HCT116 (cell line): ENCODE data around the gene FBXO7. TPM values are rescaled to one million over a fixed set of nuclear protein-coding genes. Genes with fewer than 3 reads are reported as not detected.
A peak's percentile ranks its signal among the peaks of the same experiment; 100 is the strongest.

ENCODE experiments used
- ATAC-seq: fragments of 200-7000 bp; cut with Tn5 transposase; 2 replicates; pipeline ENCODE4 v1.9.1; 2020; ENCODE audit warnings: mild to moderate bottlenecking, moderate library complexity
- BruUV-seq: library from RNA; stranded (reverse); fragments of 400-500 nt; replicated peaks from 2 replicates; lab custom pipeline; 2021; lab: Mats Ljungman, UMichigan
- CTCF ChIA-PET: fragments of 300-600 bp; sonication (Branson Sonifier 250); formaldehyde crosslinking; loops from one replicate; lab custom pipeline; 2021; ENCODE audit warnings: antibody characterized with exemption; lab: Charles Lee
- POLR2A ChIA-PET: fragments of 300-600, 350-600 bp; sonication (Branson Sonifier 250); formaldehyde crosslinking; loops from one replicate; lab custom pipeline; 2021; ENCODE audit warnings: antibody characterized with exemption; lab: Charles Lee
- RAD21 ChIA-PET, 2 experiments: fragments of 300-600 bp; sonication (Branson Sonifier 250); formaldehyde crosslinking; loops; one replicate each; lab custom pipeline; 2023; ENCODE audit warnings: low total read pairs in 2 of 2; ENCODE audit not compliant: uncharacterized antibody in 2 of 2, unreplicated experiment in 2 of 2, low non-redundant PET in 1 of 2; lab: Charles Lee
- DNase-seq: peaks from one replicate; pipeline ENCODE4 v3.0.0-alpha.2; 2010; ENCODE audit warnings: low read depth, low spot score
- H2AFZ ChIP-seq: fragments of 200-600 bp; shearing (Covaris generic), sonication (generic); 2 replicates; pipeline ENCODE4 v1.6.1; 2017; ENCODE audit warnings: low read depth, mixed run types, mixed read lengths, antibody characterized with exemption, low read length; ENCODE audit not compliant: poor library complexity, severe bottlenecking
- H3K27ac ChIP-seq: 2 replicates; pipeline ENCODE4 v1.5.1; 2012; ENCODE audit warnings: low read depth, low read length
- H3K27me3 ChIP-seq: fragments of 200-600 bp; sonication (generic); 2 replicates; pipeline ENCODE4 v1.6.1; 2016; ENCODE audit warnings: mixed run types, low read length, mixed read lengths; ENCODE audit not compliant: insufficient read depth
- H3K36me3 ChIP-seq, 2 experiments: fragments of 200-500 bp in 1 of 2; fragments of 200-600 bp in 1 of 2; sonication (Bioruptor generic) in 1 of 2; sonication (generic) in 1 of 2; 2 replicates each; pipeline versions ENCODE4 v1.5.1 to v1.6.1; 2014 to 2016; ENCODE audit warnings: low read length in 2 of 2, inconsistent platforms in 1 of 2, mixed read lengths in 1 of 2, mixed run types in 1 of 2; ENCODE audit not compliant: insufficient read depth in 2 of 2, control insufficient read depth in 1 of 2
- H3K4me1 ChIP-seq, 2 experiments: fragments of 200-600 bp in 1 of 2; sonication (generic) in 1 of 2; 2 replicates each; pipeline versions ENCODE4 v1.5.1 to v1.6.1; 2012 to 2017; ENCODE audit warnings: low read length in 2 of 2, inconsistent platforms in 1 of 2, mild to moderate bottlenecking in 1 of 2, mixed read lengths in 1 of 2, mixed run types in 1 of 2, moderate library complexity in 1 of 2; ENCODE audit not compliant: insufficient read depth in 2 of 2, control insufficient read depth in 1 of 2
- H3K4me2 ChIP-seq: fragments of 200-600 bp; sonication (generic); 2 replicates; pipeline ENCODE4 v1.6.1; 2017; ENCODE audit warnings: mixed run types, low read length, mixed read lengths
- H3K4me3 ChIP-seq, 2 experiments: fragments of 200-600 bp in 1 of 2; sonication (generic) in 1 of 2; replicated peaks in 1 of 2; 2 replicates each; pipeline ENCODE4 v1.5.1; 2011 to 2016; ENCODE audit warnings: low read length in 2 of 2, control low read depth in 1 of 2, low read depth in 1 of 2, mild to moderate bottlenecking in 1 of 2, mixed read lengths in 1 of 2, mixed run types in 1 of 2
- H3K79me2 ChIP-seq: fragments of 200-600 bp; sonication (generic); 2 replicates; pipeline ENCODE4 v1.6.1; 2017; ENCODE audit warnings: mild to moderate bottlenecking, mixed run types, low read length, moderate library complexity, mixed read lengths; ENCODE audit not compliant: insufficient read depth
- H3K9ac ChIP-seq: fragments of 200-600 bp; sonication (generic); 2 replicates; pipeline ENCODE4 v1.6.1; 2016; ENCODE audit warnings: low read length, mixed read lengths
- H3K9me2 ChIP-seq: fragments of 200-600 bp; sonication (generic), shearing (Covaris generic); 2 replicates; pipeline ENCODE4 v1.6.1; 2017; ENCODE audit warnings: mixed run types, mild to moderate bottlenecking, moderate library complexity; ENCODE audit not compliant: insufficient read depth
- H3K9me3 ChIP-seq, 2 experiments: fragments of 200-500 bp in 1 of 2; fragments of 200-600 bp in 1 of 2; sonication (Bioruptor generic) in 1 of 2; sonication (generic) in 1 of 2; 2 replicates each; pipeline ENCODE4 v1.6.1; 2014 to 2017; ENCODE audit warnings: low read length in 2 of 2, mixed read lengths in 2 of 2, inconsistent platforms in 1 of 2, low read depth in 1 of 2, mild to moderate bottlenecking in 1 of 2, mixed run types in 1 of 2, moderate library complexity in 1 of 2; ENCODE audit not compliant: control insufficient read depth in 1 of 2, insufficient read depth in 1 of 2
- H4K20me1 ChIP-seq: fragments of 200-600 bp; sonication (generic), shearing (Covaris generic); 2 replicates; pipeline ENCODE4 v1.6.1; 2017; ENCODE audit warnings: mixed run types, mild to moderate bottlenecking, moderate library complexity; ENCODE audit not compliant: insufficient read depth
- CBX3 ChIP-seq: IDR thresholded peaks from 2 replicates; pipeline ENCODE4 v1.6.1; 2012; ENCODE audit warnings: low read depth
- CEBPB ChIP-seq: IDR thresholded peaks from 2 replicates; pipeline ENCODE4 v1.6.1; 2012; ENCODE audit warnings: low read depth
- CTCF ChIP-seq, 3 experiments: fragments of 200-600 bp in 1 of 3; sonication (generic) in 1 of 3; IDR thresholded peaks in 2 of 3; conservative IDR thresholded peaks in 1 of 3; 2 replicates each; pipeline ENCODE4 v1.5.1; 2012 to 2017; ENCODE audit warnings: low read depth in 2 of 3, low read length in 2 of 3, antibody characterized with exemption in 1 of 3, borderline replicate concordance in 1 of 3, control low read depth in 1 of 3, mild to moderate bottlenecking in 1 of 3, mixed read lengths in 1 of 3, mixed run types in 1 of 3, moderate library complexity in 1 of 3; ENCODE audit not compliant: insufficient read depth in 1 of 3
- ELF1 ChIP-seq: IDR thresholded peaks from 2 replicates; pipeline ENCODE4 v1.6.1; 2012; ENCODE audit warnings: low read depth, borderline replicate concordance
- EZH2 ChIP-seq: fragments of 200-600 bp; sonication (generic); IDR thresholded peaks from 2 replicates; pipeline ENCODE4 v1.6.1; 2017; ENCODE audit warnings: antibody characterized with exemption, mixed run types
- JUND ChIP-seq: IDR thresholded peaks from 2 replicates; pipeline ENCODE4 v1.6.1; 2012
- POLR2A ChIP-seq: IDR thresholded peaks from 2 replicates; pipeline ENCODE4 v1.7.0; 2011; ENCODE audit warnings: borderline replicate concordance; ENCODE audit not compliant: insufficient read depth, insufficient read length; ENCODE audit errors: extremely low read depth
- RAD21 ChIP-seq: IDR thresholded peaks from 2 replicates; pipeline ENCODE4 v1.6.1; 2012; ENCODE audit warnings: low read depth, mild to moderate bottlenecking
- SP1 ChIP-seq: IDR thresholded peaks from 2 replicates; pipeline ENCODE4 v1.6.1; 2012; ENCODE audit warnings: low read depth
- SRF ChIP-seq: IDR thresholded peaks from 2 replicates; pipeline ENCODE4 v1.6.1; 2012; ENCODE audit warnings: low read depth
- TCF7L2 ChIP-seq: IDR thresholded peaks from 2 replicates; pipeline ENCODE4 v1.7.0; 2011; ENCODE audit warnings: borderline replicate concordance, inconsistent platforms; ENCODE audit not compliant: insufficient read depth, insufficient read length; ENCODE audit errors: extremely low read depth
- YY1 ChIP-seq: IDR thresholded peaks from 2 replicates; pipeline ENCODE4 v1.6.1; 2011; ENCODE audit warnings: low read length, low read depth, moderate library complexity, mild to moderate bottlenecking; ENCODE audit not compliant: insufficient replicate concordance; ENCODE audit errors: extremely low read depth
- ZBTB33 ChIP-seq: IDR thresholded peaks from 2 replicates; pipeline ENCODE4 v1.6.1; 2011; ENCODE audit warnings: mild to moderate bottlenecking, low read length, moderate library complexity; ENCODE audit not compliant: insufficient replicate concordance; ENCODE audit errors: extremely low read depth
- ZFX ChIP-seq: fragments of 450-650 bp; IDR thresholded peaks from 2 replicates; pipeline ENCODE4 v1.6.1; 2017
- ZNF274 ChIP-seq: fragments of 200-500 bp; sonication (Bioruptor generic); IDR thresholded peaks from 2 replicates; pipeline ENCODE4 v1.6.1; 2014; ENCODE audit warnings: mild to moderate bottlenecking, low read depth, low read length, inconsistent platforms
- intact Hi-C: fragments of 100-400 bp; cut with micrococcal nuclease; formaldehyde crosslinking; loops from 2 replicates; pipeline ENCODE4 v1.10.0; 2022
- total RNA-seq: library from RNA; stranded (reverse); gene quantifications from one replicate; pipeline ENCODE4 v1.2.1, GENCODE V29; 2021; ENCODE audit not compliant: unreplicated experiment
- TF ChIP-seq, protein P1 (sequence below): IDR thresholded peaks from 2 replicates; pipeline ENCODE4 v1.6.1; 2012
- TF ChIP-seq, protein P2 (sequence below): IDR thresholded peaks from 2 replicates; pipeline ENCODE4 v1.6.1; 2012

The FBXO7 gene
- total RNA-seq, 1 experiment from 2014 or later = 69.2 TPM

DNA sequence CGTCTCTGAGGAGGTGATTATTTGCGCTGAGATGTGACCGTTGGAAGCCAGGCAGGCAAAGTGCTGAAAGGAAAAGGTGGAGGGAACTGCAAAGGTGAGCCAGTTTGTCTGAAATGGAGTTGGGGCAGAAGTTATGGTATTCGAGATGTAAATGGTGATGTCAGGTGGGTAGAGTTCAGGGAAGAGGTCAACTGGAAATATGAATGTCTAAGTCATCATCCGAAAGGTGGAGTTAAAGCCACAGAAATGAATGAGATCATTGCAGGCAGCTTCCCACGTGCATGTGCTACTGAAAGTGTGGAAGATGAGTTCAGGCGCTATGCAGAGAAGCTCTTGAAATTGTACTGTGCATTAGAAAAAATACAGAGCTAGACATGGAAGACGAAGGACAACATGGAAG is 8.1 kb upstream of the FBXO7 start (continued):
- no peak for TF ChIP-seq ELF1
- no peak for TF ChIP-seq SP1
- TF ChIP-seq, all 23 proteins: peak for 0

- Histone ChIP-seq H3K79me2 (no peaks in the 10 kb centered on the region), H3K9ac (no peak overlapping the region), H3K27me3 (no peaks in the 10 kb centered on the region), H3K36me3 (no peaks in the 10 kb centered on the region), H3K4me1 (peaks cover 15 to 20% of the 10 kb centered on the region in 2 experiments), H3K9me2 (no peaks in the 10 kb centered on the region), H2AFZ (no peak overlapping the region), H3K9me3 (no peaks in the 10 kb centered on the region), H3K4me2 (peak overlapping the region; percentile 16; the same call in 1 of the 2 replicates), H3K27ac (no peak overlapping the region), H3K4me3 (no peak overlapping the region), H4K20me1 (no peaks in the 10 kb centered on the region)
- TF ChIP-seq ZBTB33 = no peak
- no peak for TF ChIP-seq JUND
- no peak for TF ChIP-seq CTCF (IDR thresholded peaks at IDR 0.05 in 2 of 3, conservative IDR thresholded peaks at IDR 0.05 in 1 of 3; ENCODE audit: borderline replicate concordance in 1 of 3, insufficient read depth in 1 of 3, low read depth in 2 of 3, low read length in 2 of 3)
- TF ChIP-seq ZNF274 = no peak
- TF ChIP-seq TCF7L2 = no peak
- TF ChIP-seq, protein P1, sequence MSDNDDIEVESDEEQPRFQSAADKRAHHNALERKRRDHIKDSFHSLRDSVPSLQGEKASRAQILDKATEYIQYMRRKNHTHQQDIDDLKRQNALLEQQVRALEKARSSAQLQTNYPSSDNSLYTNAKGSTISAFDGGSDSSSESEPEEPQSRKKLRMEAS = no peak
- TF ChIP-seq POLR2A = no peak
- no peak for TF ChIP-seq CEBPB
- TF ChIP-seq CBX3 = no peak
- TF ChIP-seq YY1 = no peak
- TF ChIP-seq SRF = no peak
- no peak for TF ChIP-seq ZFX
- no peak for TF ChIP-seq EZH2
- TF ChIP-seq ELF1 = no peak
- TF ChIP-seq, protein P2, sequence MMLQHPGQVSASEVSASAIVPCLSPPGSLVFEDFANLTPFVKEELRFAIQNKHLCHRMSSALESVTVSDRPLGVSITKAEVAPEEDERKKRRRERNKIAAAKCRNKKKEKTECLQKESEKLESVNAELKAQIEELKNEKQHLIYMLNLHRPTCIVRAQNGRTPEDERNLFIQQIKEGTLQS = no peak
- no peak for TF ChIP-seq RAD21
- peak; percentile 28; the same call in 1 of the 2 replicates for ATAC-seq
- ChIA-PET CTCF (no interaction called here), POLR2A (no interaction called here), RAD21 (no interaction called here)
- peak; percentile 13 for DNase-seq
- intact Hi-C loops = loop anchor here (5.0 to 10.0 kb wide), 3 partner anchors 265 to 493 kb away; partner anchors contain the start of gene RFPL2
- no TSS peak for BruUV-seq
Observed at GRCh38 chr22:32469799-32470212, 4.8 kb upstream of the FBXO7 start.
